ENCODE data around the gene ZNF496.

GRCh38 chr1:247291833-247292561 lies 39.7 kb downstream of the ZNF496 start:
- TF ChIP-seq POLR2A (IDR thresholded peaks at IDR 0.05) (no peak), CTCF (IDR thresholded peaks at IDR 0.05) (no peak), EP300 (IDR thresholded peaks at IDR 0.05) (no peak)
